ENCODE measurements around the gene ELK4. TPM values are rescaled to one million over a fixed set of nuclear protein-coding genes. Genes with fewer than 3 reads are reported as not detected.
A peak's percentile ranks its signal among the peaks of the same experiment; 100 is the strongest.

The ELK4 gene
- total and polyA plus RNA-seq, 2 of the 4 experiments (the other 2 are of a cell fraction): 4.6 to 11.3 TPM

DNA sequence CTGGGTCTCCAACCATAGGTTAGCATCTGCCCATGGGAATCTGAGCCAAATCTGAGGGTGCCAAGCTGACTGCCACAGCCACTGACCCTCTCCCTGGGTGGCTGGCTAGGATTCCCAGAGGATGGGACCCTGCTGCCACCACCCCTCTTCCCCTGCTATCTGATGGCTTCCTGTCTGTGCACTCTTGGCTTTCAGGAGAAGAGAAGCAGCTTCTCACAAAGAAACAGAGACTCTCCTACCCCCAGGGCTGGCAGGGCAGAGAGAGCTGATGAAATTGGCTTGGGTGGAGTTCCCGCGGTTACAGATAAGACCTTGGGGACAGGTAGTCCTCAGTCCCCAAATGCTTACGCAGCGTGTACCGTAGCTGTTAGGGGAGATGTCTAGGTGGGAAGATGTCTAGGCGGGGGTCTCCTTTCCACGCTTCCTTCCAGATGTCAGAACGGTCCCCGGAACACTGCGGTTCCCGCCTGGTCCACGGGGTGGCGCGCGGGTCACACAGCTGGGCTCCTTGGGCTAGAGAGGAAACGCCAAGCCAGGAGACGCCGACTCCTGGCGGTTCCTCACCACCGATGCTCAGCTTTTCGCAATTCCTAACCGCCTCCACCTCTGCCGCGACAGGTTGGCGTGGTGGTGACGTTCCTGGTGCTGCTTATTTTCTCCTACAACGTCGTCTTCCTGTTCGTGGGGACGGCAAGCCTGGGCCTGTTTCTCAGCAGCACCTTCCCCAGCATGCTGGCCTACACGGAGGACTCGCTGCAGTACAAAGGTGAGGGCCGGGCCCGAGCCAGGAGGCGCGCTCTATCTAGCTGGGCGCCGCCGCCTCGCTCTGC is 40.1 kb downstream of the ELK4 start:
- in situ Hi-C loops (cut with MboI; ENCODE audit: low sequenced_read_pairs): loop anchor here (5.0 kb wide), 3 partner anchors 41 to 121 kb away; partner anchors contain the start of gene ELK4
- H3K9me1 ChIP-seq (ENCODE audit: insufficient read depth, low read length): peaks cover 3% of the 10 kb centered on the region; the same call in 1 of the 2 replicates
- peak overlapping the region; percentile 79 for H2BK20ac ChIP-seq (ENCODE audit: low read depth, low read length)
- H3K9ac ChIP-seq (ENCODE audit: low read depth, low read length): peak overlapping the region; percentile 57
- H3K4ac ChIP-seq (ENCODE audit: low read depth, low read length): peak overlapping the region; percentile 94
- H4K20me1 ChIP-seq (ENCODE audit: insufficient read depth, low read length): no peaks in the 10 kb centered on the region
- peak overlapping the region; percentile 11; the same call in 1 of the 2 replicates for H3K27ac ChIP-seq (ENCODE audit: insufficient read depth, low read length)
- H4K91ac ChIP-seq (ENCODE audit: insufficient read depth, low read depth, low read length): peak overlapping the region; percentile 81; the same call in 1 of the 2 replicates
- peaks cover 4% of the 10 kb centered on the region for H3K4me1 ChIP-seq (ENCODE audit: control insufficient read depth, insufficient read depth, low read length)
- peak overlapping the region; percentile 47 for H2BK5ac ChIP-seq (ENCODE audit: low read depth, low read length, poor library complexity, severe bottlenecking)
- peak overlapping the region; percentile 93 for H2BK120ac ChIP-seq (ENCODE audit: low read depth, low read length)
- peak overlapping the region; percentile 99 for H2AFZ ChIP-seq (replicated peaks; ENCODE audit: low read length, poor library complexity)
- ChIA-PET POLR2A (ENCODE audit: unreplicated experiment) (no interaction called here), CTCF (interaction anchor here (0.6 to 7.6 kb wide), 22 partner anchors 9 to 385 kb away, joined by 3 to 156 read pairs (median 6); partner anchors contain the start of gene ELK4)
- H2AK9ac ChIP-seq (replicated peaks; ENCODE audit: low read depth, low read length, poor library complexity): peak overlapping the region; percentile 91
- H3K79me1 ChIP-seq (ENCODE audit: low read depth in 1 of 2, low read length in 2 of 2): peaks cover 0 to 2% of the 10 kb centered on the region in 2 experiments; a peak in 1 of 4 replicates
- ATAC-seq (ENCODE audit: low read depth) (peak; percentile 97), DNase-seq (peak; percentile 74)
- peak overlapping the region; percentile 56 for H3K18ac ChIP-seq (ENCODE audit: low read depth, low read length)
- H2BK15ac ChIP-seq (ENCODE audit: low read depth, low read length): peak overlapping the region; percentile 51; the same call in 2 of the 3 replicates
- dilution Hi-C loops (cut with HindIII; ENCODE audit: low sequenced_read_pairs, unreplicated experiment): no loop called here
- H3K4me2 ChIP-seq (ENCODE audit: low read depth, low read length): peak overlapping the region; percentile 96
- peak overlapping the region; percentile 42; the same call in 1 of the 2 replicates for H2AK5ac ChIP-seq (ENCODE audit: low read depth, low read length)
- peak overlapping the region; percentile 11 to 96; a peak in 3 of 4 replicates for H4K8ac ChIP-seq (ENCODE audit: low read depth in 2 of 2, low read length in 2 of 2)
- peak overlapping the region; percentile 90 for H4K5ac ChIP-seq (ENCODE audit: low read depth, low read length)
- H3K9me3 ChIP-seq (ENCODE audit: control insufficient read depth, insufficient read depth, low read length): no peaks in the 10 kb centered on the region
- TF ChIP-seq RCOR1 (IDR thresholded peaks at IDR 0.05; ENCODE audit: insufficient replicate concordance, low read length): peak; percentile 14
- no peak for TF ChIP-seq USF2 (IDR thresholded peaks at IDR 0.05; ENCODE audit: low read depth, low read length)
- TF ChIP-seq CTCF (conservative IDR thresholded peaks at IDR 0.05; ENCODE audit: low read depth, low read length): peak; percentile 99
- no peak for TF ChIP-seq MAZ (IDR thresholded peaks at IDR 0.05; ENCODE audit: borderline replicate concordance, low read depth, low read length)
- peak; percentile 99 for TF ChIP-seq SMC3 (IDR thresholded peaks at IDR 0.05; ENCODE audit: low read depth, low read length)
- no peak; the same call in 1 of the 2 replicates for TF ChIP-seq MXI1 (IDR thresholded peaks at IDR 0.05; ENCODE audit: borderline replicate concordance, low read depth, low read length)
- TF ChIP-seq FOS (IDR thresholded peaks at IDR 0.05; ENCODE audit: low read depth, low read length): no peak
- peak; percentile 55; the same call in 1 of the 2 replicates for TF ChIP-seq POLR2A (IDR thresholded peaks at IDR 0.05; ENCODE audit: low read depth, low read length)
- peak; percentile 100 for TF ChIP-seq RAD21 (IDR thresholded peaks at IDR 0.05; ENCODE audit: low read length)
- TF ChIP-seq, protein P1, sequence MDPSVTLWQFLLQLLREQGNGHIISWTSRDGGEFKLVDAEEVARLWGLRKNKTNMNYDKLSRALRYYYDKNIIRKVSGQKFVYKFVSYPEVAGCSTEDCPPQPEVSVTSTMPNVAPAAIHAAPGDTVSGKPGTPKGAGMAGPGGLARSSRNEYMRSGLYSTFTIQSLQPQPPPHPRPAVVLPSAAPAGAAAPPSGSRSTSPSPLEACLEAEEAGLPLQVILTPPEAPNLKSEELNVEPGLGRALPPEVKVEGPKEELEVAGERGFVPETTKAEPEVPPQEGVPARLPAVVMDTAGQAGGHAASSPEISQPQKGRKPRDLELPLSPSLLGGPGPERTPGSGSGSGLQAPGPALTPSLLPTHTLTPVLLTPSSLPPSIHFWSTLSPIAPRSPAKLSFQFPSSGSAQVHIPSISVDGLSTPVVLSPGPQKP (IDR thresholded peaks at IDR 0.05; ENCODE audit: borderline replicate concordance, low read depth, low read length): no peak
- peak; percentile 87 for TF ChIP-seq CEBPB (IDR thresholded peaks at IDR 0.05; ENCODE audit: low read depth, low read length)
- no peaks in the 10 kb centered on the region for H3K36me3 ChIP-seq (ENCODE audit: control insufficient read depth, insufficient read depth, low read length)
- no peak overlapping the region for H3K56ac ChIP-seq (ENCODE audit: extremely low read depth, insufficient read depth, low read length)
- peak overlapping the region; percentile 46 for H3K4me3 ChIP-seq (ENCODE audit: insufficient read depth, low read depth, low read length)
- intact Hi-C loops (cut with micrococcal nuclease): loop anchor here (1.0 to 10.0 kb wide), 6 partner anchors 41 to 383 kb away; partner anchors contain the start of gene ELK4
- 0% methylated on average over 1 of the region's 40 CpGs; no CpG with 5 or more reads in 1 of the 2 experiments for WGBS, 2 experiments (ENCODE audit: extremely low coverage in 2 of 2, insufficient read length in 1 of 2)
- peak overlapping the region; percentile 95 for H3K23ac ChIP-seq (ENCODE audit: low read depth, low read length)
- no TSS peak for BruUV-seq (replicated peaks)
- H3K14ac ChIP-seq (replicated peaks; ENCODE audit: low read depth, low read length): peak overlapping the region; percentile 87
- H3K27me3 ChIP-seq (ENCODE audit: control insufficient read depth, insufficient read depth, low read length): no peaks in the 10 kb centered on the region
